GM23248 (cell line): ENCODE results near the gene HCN1. TPM values are rescaled to one million over a fixed set of nuclear protein-coding genes. Genes with fewer than 3 reads are reported as not detected.
"Not testable (repeated sequence)": the region's sequence is repeated elsewhere in the genome, so short reads cannot be mapped to it uniquely, and the experiment has no call there.

ENCODE experiments used
- DNase-seq: peaks from one replicate; pipeline ENCODE4 v3.0.0-alpha.2; 2015
- H2AFZ ChIP-seq: fragments of 200-600 bp; sonication (generic); 2 replicates; pipeline ENCODE4 v1.6.1; 2016; ENCODE audit warnings: antibody characterized with exemption
- H3F3A ChIP-seq: fragments of 200-600 bp; sonication (generic); 2 replicates; pipeline ENCODE4 v1.6.1; 2016; ENCODE audit warnings: mild to moderate bottlenecking, antibody characterized with exemption, mixed run types; ENCODE audit not compliant: insufficient read depth
- H3K27ac ChIP-seq: fragments of 200-600 bp; sonication (generic); 2 replicates; pipeline ENCODE4 v1.5.1; 2016; ENCODE audit warnings: mild to moderate bottlenecking
- H3K27me3 ChIP-seq: fragments of 200-600 bp; sonication (generic); replicated peaks from 2 replicates; pipeline ENCODE4 v1.6.1; 2016; ENCODE audit warnings: mild to moderate bottlenecking; ENCODE audit not compliant: insufficient read depth
- H3K36me3 ChIP-seq: fragments of 200-600 bp; sonication (generic); 2 replicates; pipeline ENCODE4 v1.6.1; 2016; ENCODE audit warnings: low read depth, mild to moderate bottlenecking
- H3K4me1 ChIP-seq: fragments of 200-600 bp; sonication (generic); 2 replicates; pipeline ENCODE4 v1.6.1; 2016; ENCODE audit warnings: mild to moderate bottlenecking; ENCODE audit not compliant: insufficient read depth
- H3K4me2 ChIP-seq: fragments of 200-600 bp; sonication (generic); one replicate; pipeline ENCODE4 v1.6.1; 2016; ENCODE audit warnings: mild to moderate bottlenecking; ENCODE audit not compliant: unreplicated experiment
- H3K4me3 ChIP-seq: fragments of 200-600 bp; sonication (generic); 2 replicates; pipeline ENCODE4 v1.5.1; 2016; ENCODE audit warnings: mild to moderate bottlenecking
- H3K79me2 ChIP-seq: fragments of 200-600 bp; sonication (generic); 2 replicates; pipeline ENCODE4 v1.6.1; 2016; ENCODE audit warnings: mild to moderate bottlenecking; ENCODE audit not compliant: insufficient read depth
- H3K9ac ChIP-seq: fragments of 200-600 bp; sonication (generic); 2 replicates; pipeline ENCODE4 v1.6.1; 2016; ENCODE audit warnings: mild to moderate bottlenecking
- H3K9me2 ChIP-seq: fragments of 200-600 bp; sonication (generic); 2 replicates; pipeline ENCODE4 v1.6.1; 2016; ENCODE audit warnings: mixed run types, mild to moderate bottlenecking, moderate library complexity; ENCODE audit not compliant: insufficient read depth
- H3K9me3 ChIP-seq: fragments of 200-600 bp; sonication (generic); one replicate; pipeline ENCODE4 v1.6.1; 2017; ENCODE audit warnings: low read depth
- H4K20me1 ChIP-seq: fragments of 200-600 bp; sonication (generic); 2 replicates; pipeline ENCODE4 v1.6.0; 2016; ENCODE audit not compliant: insufficient read depth
- EZH2 ChIP-seq: fragments of 200-600 bp; sonication (generic); IDR thresholded peaks from 2 replicates; pipeline ENCODE4 v1.6.1; 2018; ENCODE audit warnings: antibody characterized with exemption, mild to moderate bottlenecking; ENCODE audit not compliant: insufficient read depth, poor library complexity, severe bottlenecking
- EZH2phosphoT487 ChIP-seq: fragments of 200-600 bp; sonication (generic); IDR thresholded peaks from 2 replicates; pipeline ENCODE4 v1.6.1; 2018; ENCODE audit warnings: antibody characterized with exemption, moderate library complexity, mild to moderate bottlenecking, low read depth; ENCODE audit not compliant: insufficient read depth
- WGBS, 2 experiments: methylation state at CpG; one replicate each; pipeline ENCODE4 v1.1.6; 2015 to 2017; ENCODE audit warnings: low lambda C conversion rate in 2 of 2, low coverage in 1 of 2; ENCODE audit errors: missing lambda C conversion rate in 2 of 2; 5-methylcytosine and 5-hydroxymethylcytosine counted together
- in situ Hi-C: fragments of 300-500 bp; cut with MboI; formaldehyde crosslinking; loops from 2 replicates; pipeline ENCODE4 v1.15.0; 2020
- polyA plus RNA-seq: library from polyadenylated mRNA; unstranded; fragments of >200 nt; fragmentation: Nextera tagmentation; extraction: Ambion mirVana; gene quantifications from 2 replicates; pipeline ENCODE4 v1.2.1, GENCODE V29; 2016
- total RNA-seq: library from RNA; depleted of rRNA; stranded (reverse); fragments of >200 nt; shearing (Covaris generic); gene quantifications from 2 replicates; pipeline ENCODE4 v1.2.3, GENCODE V29; 2014

The HCN1 gene
- total and polyA plus RNA-seq, 2 experiments from 2014 or later: not detected

GRCh38 chr5:45334939-45335338 lies 361.2 kb downstream of the HCN1 start:
- no peaks in the 10 kb centered on the region for H3K9me2 ChIP-seq
- H3F3A ChIP-seq: no peaks in the 10 kb centered on the region
- H4K20me1 ChIP-seq: no peaks in the 10 kb centered on the region
- H3K27ac ChIP-seq: no peak overlapping the region
- no peaks in the 10 kb centered on the region for H3K4me1 ChIP-seq
- H3K9ac ChIP-seq: no peak overlapping the region
- in situ Hi-C loops: no loop called here
- H3K9me3 ChIP-seq: peaks cover 4% of the 10 kb centered on the region
- no peaks in the 10 kb centered on the region for H3K79me2 ChIP-seq
- H3K27me3 ChIP-seq: no peaks in the 10 kb centered on the region
- no peak for DNase-seq
- H3K4me2 ChIP-seq: no peak overlapping the region
- H2AFZ ChIP-seq: no peak overlapping the region
- TF ChIP-seq EZH2phosphoT487 (no peak), EZH2 (no peak)
- no peak overlapping the region for H3K4me3 ChIP-seq
- 15 to 16% methylated on average over 1 of the region's 1 CpG for WGBS, 2 experiments
- no peaks in the 10 kb centered on the region for H3K36me3 ChIP-seq

- H4K20me1 ChIP-seq, in situ Hi-C loops: not testable (repeated sequence)
Observed at GRCh38 chr5:45312627-45313026, 383.6 kb downstream of the HCN1 start.

GRCh38 chr5:45295231-45295630 lies 400.9 kb downstream of the HCN1 start:
- H4K20me1 ChIP-seq: no peaks in the 10 kb centered on the region
- H3K27me3 ChIP-seq: no peaks in the 10 kb centered on the region
- no peak for DNase-seq
- in situ Hi-C loops: no loop called here
- TF ChIP-seq EZH2 (no peak), EZH2phosphoT487 (no peak)
- H3K9ac ChIP-seq: no peak overlapping the region
- no peaks in the 10 kb centered on the region for H3K4me1 ChIP-seq
- WGBS, 2 experiments: 27 to 30% methylated on average over 2 of the region's 2 CpGs
- no peak overlapping the region for H2AFZ ChIP-seq
- H3K27ac ChIP-seq: no peak overlapping the region
- no peaks in the 10 kb centered on the region for H3F3A ChIP-seq
- no peak overlapping the region for H3K4me2 ChIP-seq
- no peaks in the 10 kb centered on the region for H3K36me3 ChIP-seq
- H3K9me2 ChIP-seq: no peaks in the 10 kb centered on the region
- no peaks in the 10 kb centered on the region for H3K79me2 ChIP-seq
- peaks cover 5% of the 10 kb centered on the region for H3K9me3 ChIP-seq
- H3K4me3 ChIP-seq: no peak overlapping the region

More at GRCh38 chr5:45312627-45313026, 383.6 kb downstream of the HCN1 start:
- not testable (repeated sequence) for H3K4me1 ChIP-seq, H3K27me3 ChIP-seq, H3K36me3 ChIP-seq, DNase-seq, H3K79me2 ChIP-seq, H3K9me3 ChIP-seq, H3K4me3 ChIP-seq, H3K27ac ChIP-seq, H3K9ac ChIP-seq, H3F3A ChIP-seq, H3K9me2 ChIP-seq, H2AFZ ChIP-seq, H3K4me2 ChIP-seq
- 31 to 36% methylated on average over 8 of the region's 8 CpGs for WGBS, 2 experiments

- in situ Hi-C loops: no loop called here
- TF ChIP-seq EZH2phosphoT487 (no peak), EZH2 (no peak)
Observed at GRCh38 chr5:45288746-45289145, 407.4 kb downstream of the HCN1 start.

GRCh38 chr5:45284436-45284835 lies 411.7 kb downstream of the HCN1 start:
- TF ChIP-seq EZH2phosphoT487 (no peak), EZH2 (no peak)
- H3K9me3 ChIP-seq: no peaks in the 10 kb centered on the region
- no peaks in the 10 kb centered on the region for H3K79me2 ChIP-seq
- no peak overlapping the region for H3K4me2 ChIP-seq
- no peaks in the 10 kb centered on the region for H3F3A ChIP-seq
- no peak for DNase-seq
- 0% methylated on average over 1 of the region's 1 CpG for WGBS, 2 experiments
- no peaks in the 10 kb centered on the region for H3K4me1 ChIP-seq
- H2AFZ ChIP-seq: no peak overlapping the region
- no peaks in the 10 kb centered on the region for H3K9me2 ChIP-seq
- H3K4me3 ChIP-seq: no peak overlapping the region
- no peaks in the 10 kb centered on the region for H3K36me3 ChIP-seq
- H3K27ac ChIP-seq: no peak overlapping the region
- no peaks in the 10 kb centered on the region for H3K27me3 ChIP-seq
- H4K20me1 ChIP-seq: no peaks in the 10 kb centered on the region
- in situ Hi-C loops: no loop called here
- H3K9ac ChIP-seq: no peak overlapping the region

More at GRCh38 chr5:45288746-45289145, 407.4 kb downstream of the HCN1 start:
- no peaks in the 10 kb centered on the region for H3K36me3 ChIP-seq
- H3K9me3 ChIP-seq: no peaks in the 10 kb centered on the region
- no peak overlapping the region for H3K4me3 ChIP-seq
- no peak overlapping the region for H3K9ac ChIP-seq
- no peaks in the 10 kb centered on the region for H3K4me1 ChIP-seq
- H3K4me2 ChIP-seq: no peak overlapping the region
- H3K9me2 ChIP-seq: no peaks in the 10 kb centered on the region
- 0% methylated on average over 1 of the region's 1 CpG for WGBS, 2 experiments
- H3K79me2 ChIP-seq: no peaks in the 10 kb centered on the region
- no peak overlapping the region for H3K27ac ChIP-seq
- no peaks in the 10 kb centered on the region for H4K20me1 ChIP-seq
- H3F3A ChIP-seq: no peaks in the 10 kb centered on the region
- H3K27me3 ChIP-seq: no peaks in the 10 kb centered on the region
- no peak for DNase-seq
- H2AFZ ChIP-seq: no peak overlapping the region
